GM18951 (cell line): ENCODE measurements around the gene SRSF4.
A peak's percentile ranks its signal among the peaks of the same experiment; 100 is the strongest.
"Not testable (repeated sequence)": the region's sequence is repeated elsewhere in the genome, so short reads cannot be mapped to it uniquely, and the experiment has no call there.

ENCODE experiments used
- POLR2A ChIP-seq: IDR thresholded peaks from 4 replicates; pipeline ENCODE4 v1.6.1; 2011; ENCODE audit warnings: mild to moderate bottlenecking; ENCODE audit not compliant: insufficient read length, insufficient read depth; ENCODE audit errors: extremely low read depth
- in situ Hi-C: fragments of 300-500 bp; cut with MboI; formaldehyde crosslinking; loops from one replicate; pipeline ENCODE4 v1.12.0; 2022; ENCODE audit warnings: low sequenced_read_pairs, mixed read lengths, inconsistent platforms; ENCODE audit not compliant: unreplicated experiment

Gene SRSF4

DNA sequence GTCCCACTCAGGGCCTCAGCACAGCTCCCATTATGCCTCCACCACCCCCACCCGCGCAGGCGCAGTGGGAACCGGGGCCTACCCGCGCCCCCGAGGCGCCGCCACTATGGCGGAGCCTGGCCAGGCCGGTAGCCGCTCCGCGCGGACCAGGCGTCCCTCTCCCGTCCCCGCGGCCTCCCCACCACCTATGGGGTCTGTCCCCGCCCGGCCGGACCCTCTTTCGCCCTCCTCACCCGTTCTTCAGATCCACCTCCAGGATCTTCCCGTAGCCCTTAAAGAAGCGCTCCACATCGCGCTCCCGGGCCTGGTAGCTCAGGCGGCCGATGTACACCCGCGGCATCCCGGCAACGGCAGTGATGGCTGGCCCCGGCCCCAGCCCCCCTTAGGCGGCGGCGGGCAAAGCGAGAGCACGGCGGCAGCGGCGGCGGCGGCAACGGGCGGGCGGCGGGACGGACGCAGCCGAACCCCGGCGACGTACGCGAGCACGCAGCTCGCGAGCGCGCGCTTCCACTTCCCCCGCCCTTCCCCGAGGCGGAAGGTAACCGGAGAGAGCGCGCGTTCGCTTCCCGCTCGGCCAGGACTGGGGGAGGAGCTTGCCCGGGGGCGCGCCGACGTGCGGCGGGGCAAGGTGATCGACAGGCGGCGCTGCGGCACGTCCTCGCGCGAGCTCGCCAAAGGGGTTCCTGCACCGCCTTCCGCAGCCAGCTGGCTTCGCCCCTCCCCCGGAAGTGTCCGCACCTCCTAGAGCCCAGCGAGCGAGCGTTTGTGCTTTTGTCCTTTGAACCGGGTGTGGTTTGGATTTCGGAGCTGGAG, at the start of gene SRSF4:
Gene SRSF4, minus strand, starts transcription at position 488 of the 813 bp plus-strand sequence. Its CDS starts 148 bp downstream, at position 340.
- in situ Hi-C loops = loop anchor here (25.0 kb wide), 1 partner anchor 394 kb away; no protein-coding TSS in a partner anchor
- TF ChIP-seq POLR2A = peak; percentile 83

DNA sequence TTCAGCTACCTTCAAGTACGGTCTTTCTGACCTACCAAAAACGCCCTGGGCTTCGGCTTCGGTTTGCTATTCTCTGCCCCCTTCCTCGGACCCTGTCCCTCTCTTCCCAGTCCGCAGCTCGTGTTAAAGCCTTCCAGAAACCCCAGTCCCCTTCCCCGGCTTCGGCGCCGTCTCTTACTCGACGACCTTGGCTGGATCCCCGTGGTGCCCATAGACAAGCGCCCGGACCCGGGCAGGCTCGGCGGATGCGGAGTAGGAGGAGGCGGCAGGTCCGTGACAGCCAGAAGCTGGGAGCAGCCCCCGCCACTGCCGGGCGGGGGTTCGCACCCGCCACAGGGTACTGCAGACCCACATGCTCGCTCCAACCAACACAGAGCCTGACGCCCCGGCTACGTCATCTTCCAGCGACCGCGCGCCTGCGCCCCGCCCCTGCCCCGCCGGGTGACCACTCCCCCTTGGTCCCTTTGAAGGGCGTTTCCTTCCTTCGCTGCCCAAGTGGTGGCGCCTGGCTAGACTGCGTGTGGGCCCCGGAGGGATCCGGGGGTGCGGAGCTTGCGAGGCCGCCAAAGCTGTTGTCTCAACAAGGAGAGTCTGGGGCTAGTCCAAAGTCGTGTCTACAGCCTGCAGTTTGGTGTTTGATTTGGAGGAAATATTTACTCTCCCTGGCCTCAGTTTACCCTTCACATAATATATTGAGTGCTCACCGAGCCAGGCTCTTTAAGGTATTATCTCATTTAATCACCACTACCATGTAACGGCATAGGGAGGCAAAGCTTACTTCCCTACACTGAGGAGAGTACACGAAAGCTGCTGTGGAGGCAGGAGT, 49.1 kb upstream of the SRSF4 start, which contains the start of gene MECR:
Gene MECR, minus strand, starts transcription at position 382 of the 826 bp plus-strand sequence. Its CDS starts 28 bp downstream, at position 354.
- peak; percentile 93 for TF ChIP-seq POLR2A
- in situ Hi-C loops = no loop called here

DNA sequence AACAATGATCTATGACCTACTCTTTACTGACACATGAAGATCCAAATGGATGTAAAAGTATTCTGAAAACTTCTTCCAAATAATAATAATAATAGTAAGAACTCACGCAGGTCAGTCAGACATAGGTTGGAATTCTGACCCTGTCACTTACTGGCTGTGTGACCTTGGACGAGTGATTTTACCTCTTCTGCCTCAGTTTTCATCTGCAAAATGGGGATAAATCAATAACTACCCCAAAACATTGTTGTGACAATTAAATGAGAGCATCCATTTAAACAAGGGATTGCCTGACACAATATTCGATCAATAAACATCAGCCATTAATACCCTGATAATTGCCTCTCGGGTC, 48.5 kb upstream of the SRSF4 start:
- in situ Hi-C loops = no loop called here
- no peak for TF ChIP-seq POLR2A

- no peak for TF ChIP-seq POLR2A
- in situ Hi-C loops = no loop called here
These were observed 45.8 kb upstream of the SRSF4 start for GRCh38 chr1:29227511-29227910.

GRCh38 chr1:29225361-29225760, 43.7 kb upstream of the SRSF4 start:
- in situ Hi-C loops = no loop called here
- TF ChIP-seq POLR2A = no peak

- no peak for TF ChIP-seq POLR2A
- in situ Hi-C loops = no loop called here
These were observed 42.7 kb upstream of the SRSF4 start for GRCh38 chr1:29224356-29224837.

DNA sequence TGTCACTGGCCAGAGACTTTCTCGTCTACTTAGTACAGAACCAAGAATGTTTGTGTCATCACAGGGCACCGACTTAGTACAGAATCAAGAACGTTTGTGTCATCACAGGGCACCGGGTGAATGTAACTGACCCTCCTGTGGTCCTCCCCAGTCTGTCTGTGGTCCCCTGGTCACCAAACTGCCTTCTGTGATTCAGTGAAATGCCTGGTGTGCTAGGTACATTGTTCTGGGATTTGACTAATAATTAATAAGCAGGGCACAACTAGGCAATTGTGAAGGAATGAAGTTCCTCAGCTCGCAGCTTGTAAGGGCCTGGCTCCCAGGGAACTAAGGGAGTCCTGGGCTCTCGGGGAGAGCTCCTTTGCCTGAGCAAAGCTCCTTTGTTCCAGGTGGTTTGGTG, 41.8 kb upstream of the SRSF4 start:
- TF ChIP-seq POLR2A = no peak
- in situ Hi-C loops = no loop called here

GRCh38 chr1:29222686-29223085, 41.0 kb upstream of the SRSF4 start:
- TF ChIP-seq POLR2A = no peak
- in situ Hi-C loops = no loop called here

DNA sequence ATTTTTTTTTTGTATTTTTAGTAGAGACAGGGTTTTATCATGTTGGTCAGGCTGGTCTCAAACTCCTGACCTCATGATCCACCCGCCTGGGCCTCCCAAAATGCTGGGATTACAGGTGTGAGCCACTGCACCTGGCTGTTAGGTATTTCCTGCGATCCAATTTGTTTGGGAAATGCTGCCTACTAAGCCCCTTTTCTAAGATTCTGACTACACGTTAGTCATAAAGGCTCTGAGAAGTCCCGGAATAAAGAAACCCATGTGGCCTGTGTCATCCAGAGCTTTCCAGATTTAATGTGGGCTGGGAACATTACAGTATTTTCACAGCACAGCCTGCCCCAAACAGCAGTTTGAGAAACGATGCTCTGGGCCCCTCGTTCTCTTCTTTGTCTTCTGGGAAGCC, 40.6 kb upstream of the SRSF4 start:
- in situ Hi-C loops = not testable (repeated sequence)

- no peak for TF ChIP-seq POLR2A
- in situ Hi-C loops = no loop called here
These were observed 39.6 kb upstream of the SRSF4 start for GRCh38 chr1:29221296-29221695.

DNA sequence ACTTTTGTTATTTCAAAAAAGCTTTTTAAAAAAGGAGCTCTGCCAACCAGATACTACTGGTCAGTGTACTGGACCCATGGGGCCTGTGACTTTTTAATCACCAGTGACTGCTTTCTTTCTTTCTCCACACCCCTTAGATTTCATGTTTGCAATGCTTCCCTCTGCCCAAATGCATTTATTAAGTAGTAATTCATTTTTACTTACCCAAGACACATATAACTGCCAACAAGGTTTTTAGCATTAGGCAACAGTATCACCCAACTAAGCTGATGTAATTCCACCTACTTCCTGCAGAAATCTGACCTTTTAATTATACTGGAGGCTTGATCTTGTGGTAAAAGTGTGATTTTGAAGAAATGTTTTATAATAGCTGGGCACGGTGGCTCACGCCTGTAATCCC, 36.5 kb upstream of the SRSF4 start:
- in situ Hi-C loops = no loop called here
- TF ChIP-seq POLR2A = no peak

- no peak for TF ChIP-seq POLR2A
- in situ Hi-C loops = no loop called here
These were observed 35.9 kb upstream of the SRSF4 start for GRCh38 chr1:29217633-29218032.

DNA sequence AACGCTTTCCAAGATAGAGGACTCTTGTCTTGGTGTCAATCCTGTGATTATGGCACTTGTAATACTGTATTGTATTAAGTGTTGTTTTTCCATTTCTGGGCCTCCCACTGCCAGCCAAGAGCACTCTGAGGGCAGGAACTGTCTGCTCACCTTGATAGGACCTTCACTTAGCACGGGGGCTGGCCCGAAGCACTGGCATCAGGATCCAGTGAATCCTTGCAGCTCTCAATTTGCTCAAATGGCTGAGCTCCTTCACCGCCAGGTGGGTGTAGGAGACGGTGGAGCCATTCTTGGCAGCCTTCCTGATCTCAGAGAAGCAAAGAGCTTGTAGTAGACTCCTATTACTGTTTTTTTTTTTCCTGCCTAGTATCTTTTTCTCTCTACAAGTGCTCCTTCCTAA, 31.4 kb upstream of the SRSF4 start:
- TF ChIP-seq POLR2A = no peak
- in situ Hi-C loops = no loop called here
